Tibial nerve (tissue), 4 donors: Measurements from ENCODE around the gene RNF123.

ENCODE experiments used
- EP300 ChIP-seq, 2 donors: sonication (generic); formaldehyde crosslinking; IDR thresholded peaks; one replicate each; pipeline ENCODE4 v1.6.1; 2017; ENCODE audit warnings: antibody characterized with exemption in 2 of 2, mild to moderate bottlenecking in 1 of 2
- POLR2A ChIP-seq, 2 donors: fragments of 450-650 bp; IDR thresholded peaks; one replicate each; pipeline ENCODE4 v1.6.1; 2017; ENCODE audit warnings: antibody characterized with exemption in 2 of 2, mild to moderate bottlenecking in 2 of 2, moderate library complexity in 2 of 2
- TF ChIP-seq, protein P1 (sequence below), 5 experiments: fragments of 200-600 bp in 3 of 5; fragments of 450-650 bp in 2 of 5; sonication (generic) in 3 of 5; IDR thresholded peaks; one replicate each; pipeline ENCODE4 v1.5.1; 2016 to 2019; ENCODE audit warnings: antibody characterized with exemption in 5 of 5, mild to moderate bottlenecking in 3 of 5, moderate library complexity in 2 of 5

DNA sequence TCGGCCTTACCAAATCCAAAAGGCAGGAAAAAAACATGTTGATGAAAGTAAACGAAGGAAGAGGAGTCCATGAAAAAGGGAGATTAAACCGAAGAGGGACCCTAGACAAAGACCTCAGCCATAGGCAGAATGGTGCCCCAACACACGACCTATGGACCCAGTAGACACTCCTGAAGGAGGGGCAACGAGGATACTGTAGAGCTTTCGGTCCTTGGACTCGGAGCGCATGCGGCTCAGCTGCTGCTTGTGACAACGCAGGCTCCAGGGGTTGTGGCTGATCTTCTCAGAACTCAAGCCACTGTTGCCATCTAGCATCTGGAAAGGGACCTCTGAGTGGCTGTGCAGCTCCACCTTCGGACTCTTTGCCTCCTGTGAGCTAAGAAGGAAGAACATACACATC lies 43.2 kb downstream of the RNF123 start:
- TF ChIP-seq POLR2A (IDR thresholded peaks at IDR 0.05), result no peak
- TF ChIP-seq, protein P1, sequence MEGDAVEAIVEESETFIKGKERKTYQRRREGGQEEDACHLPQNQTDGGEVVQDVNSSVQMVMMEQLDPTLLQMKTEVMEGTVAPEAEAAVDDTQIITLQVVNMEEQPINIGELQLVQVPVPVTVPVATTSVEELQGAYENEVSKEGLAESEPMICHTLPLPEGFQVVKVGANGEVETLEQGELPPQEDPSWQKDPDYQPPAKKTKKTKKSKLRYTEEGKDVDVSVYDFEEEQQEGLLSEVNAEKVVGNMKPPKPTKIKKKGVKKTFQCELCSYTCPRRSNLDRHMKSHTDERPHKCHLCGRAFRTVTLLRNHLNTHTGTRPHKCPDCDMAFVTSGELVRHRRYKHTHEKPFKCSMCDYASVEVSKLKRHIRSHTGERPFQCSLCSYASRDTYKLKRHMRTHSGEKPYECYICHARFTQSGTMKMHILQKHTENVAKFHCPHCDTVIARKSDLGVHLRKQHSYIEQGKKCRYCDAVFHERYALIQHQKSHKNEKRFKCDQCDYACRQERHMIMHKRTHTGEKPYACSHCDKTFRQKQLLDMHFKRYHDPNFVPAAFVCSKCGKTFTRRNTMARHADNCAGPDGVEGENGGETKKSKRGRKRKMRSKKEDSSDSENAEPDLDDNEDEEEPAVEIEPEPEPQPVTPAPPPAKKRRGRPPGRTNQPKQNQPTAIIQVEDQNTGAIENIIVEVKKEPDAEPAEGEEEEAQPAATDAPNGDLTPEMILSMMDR (IDR thresholded peaks at IDR 0.05), result no peak
- no peak for TF ChIP-seq EP300 (IDR thresholded peaks at IDR 0.05)
